ENCODE data around the gene SIGMAR1.
A peak's percentile ranks its signal among the peaks of the same experiment; 100 is the strongest.

The SIGMAR1 gene

DNA sequence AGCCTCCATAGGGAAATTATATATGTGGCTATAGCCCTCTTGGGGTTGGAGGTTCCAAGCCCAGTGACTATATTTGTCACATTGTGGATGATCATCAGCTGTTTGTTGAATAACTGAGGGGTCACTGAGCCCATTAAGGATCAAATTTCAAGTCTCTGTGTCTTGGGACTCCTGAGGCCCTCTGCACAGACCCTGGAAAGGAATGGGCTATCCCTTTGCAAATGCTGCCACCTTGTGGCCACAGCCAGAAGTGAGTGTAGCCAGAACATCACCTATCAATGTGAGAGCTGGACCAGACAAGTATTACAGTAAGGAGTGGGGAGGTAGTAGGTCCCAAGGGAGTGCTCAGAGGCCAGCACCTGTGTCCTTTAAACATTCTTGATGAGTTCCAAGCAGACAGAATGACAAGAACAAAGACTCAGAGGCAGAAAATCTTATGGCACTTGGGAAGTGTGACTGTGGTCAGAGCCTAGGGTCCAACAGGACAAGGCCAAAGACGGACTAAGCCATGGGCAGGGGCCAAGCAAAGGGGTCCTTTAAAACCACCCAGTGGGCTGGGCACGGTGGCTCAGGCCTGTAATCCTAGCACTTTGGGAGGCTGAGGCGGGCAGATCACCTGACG, 33.9 kb downstream of the SIGMAR1 start:
- DNase-seq (ENCODE audit: low spot score) = peak; percentile 74

DNA sequence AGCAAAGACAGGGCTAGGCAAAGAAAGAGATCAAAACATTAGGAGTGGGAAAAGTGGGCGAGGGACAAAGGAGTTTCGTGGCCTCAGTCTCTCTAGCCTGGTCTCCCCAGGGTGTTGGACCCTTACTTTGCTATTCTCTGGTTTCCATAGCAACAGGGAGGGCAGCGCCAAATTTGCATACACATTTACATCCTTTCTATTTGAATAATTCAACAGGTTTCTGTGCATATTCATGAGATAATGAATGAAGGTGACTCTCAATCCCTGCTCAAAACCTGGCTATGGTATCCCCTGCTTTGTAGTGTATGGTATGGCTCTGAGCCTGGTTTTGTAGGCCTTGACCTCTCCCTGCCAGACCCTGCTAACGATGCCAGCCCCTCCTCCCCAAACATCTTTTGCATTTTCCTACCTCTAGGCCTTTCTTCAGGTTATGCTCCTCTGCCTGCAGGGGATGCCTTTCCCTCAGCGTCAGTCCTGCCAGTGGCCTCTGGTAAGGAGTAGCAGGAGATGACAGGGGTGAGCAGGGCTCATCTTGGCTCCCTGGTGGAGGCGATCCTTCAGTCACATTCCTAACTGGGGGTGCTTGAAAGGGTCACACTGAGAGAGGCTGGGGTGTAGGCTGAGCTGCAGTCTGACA, 35.5 kb downstream of the SIGMAR1 start:
- DNase-seq (ENCODE audit: low spot score) = no peak

DNA sequence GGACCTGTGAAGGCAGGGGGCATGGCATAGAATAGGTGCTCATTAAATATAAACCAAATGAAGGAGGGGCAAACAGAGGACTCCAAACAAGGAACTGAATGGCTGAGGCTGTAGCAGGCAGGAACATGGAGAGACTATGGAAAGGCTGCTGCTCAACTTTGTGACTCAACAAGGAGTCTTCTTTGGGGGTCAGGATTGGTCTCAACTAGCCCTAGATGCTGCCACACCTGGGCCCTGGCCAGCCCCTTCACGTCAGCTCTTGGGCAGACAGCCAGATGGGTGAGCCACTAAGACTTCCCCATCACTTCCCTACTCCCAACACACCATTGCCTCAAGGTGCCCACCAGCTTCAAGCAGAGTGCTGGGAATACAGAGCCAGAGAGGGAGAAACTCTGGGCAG, 36.7 kb downstream of the SIGMAR1 start:
- no peak for DNase-seq (ENCODE audit: low spot score)

DNA sequence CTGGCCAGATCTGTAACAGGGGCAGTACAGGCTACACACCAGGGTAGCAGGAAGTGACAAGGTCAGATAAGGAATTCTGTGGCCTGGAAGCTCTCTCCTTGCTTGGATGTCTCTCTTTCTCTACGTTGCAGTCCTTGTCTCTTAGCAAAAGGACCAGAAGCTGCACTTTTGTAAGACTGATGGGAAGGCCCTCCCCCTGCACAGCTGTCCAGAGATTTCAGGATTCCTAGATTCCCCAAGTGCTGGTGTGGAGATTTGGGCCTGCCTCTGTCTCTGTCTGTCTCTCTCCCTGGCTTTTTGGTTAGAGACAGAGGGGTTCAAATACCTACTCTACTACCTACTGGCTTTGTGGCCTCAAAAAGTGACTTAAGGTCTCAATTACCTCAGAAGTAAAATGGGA, 38.0 kb downstream of the SIGMAR1 start:
- no peak for DNase-seq (ENCODE audit: low spot score)

DNA sequence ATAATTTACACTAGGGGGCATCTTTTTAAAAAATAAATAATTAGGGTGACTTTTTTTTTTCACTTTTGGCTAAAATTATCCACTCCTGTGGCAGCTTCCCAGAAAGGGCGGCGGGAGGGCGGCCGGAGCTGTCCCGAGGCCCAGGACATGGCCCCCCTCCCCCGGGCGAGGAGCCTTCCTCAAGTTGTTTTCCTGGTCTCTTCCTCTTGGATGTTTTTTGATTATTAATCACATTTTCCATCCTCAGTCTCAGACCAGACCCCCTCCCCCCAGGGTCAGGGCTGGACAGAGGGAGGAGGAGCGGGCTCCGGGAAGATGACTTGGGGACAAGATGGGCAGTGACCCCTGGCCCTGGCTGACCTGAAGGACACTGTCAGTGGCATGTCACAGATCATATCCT, 43.4 kb downstream of the SIGMAR1 start:
- no peak for DNase-seq (ENCODE audit: low spot score)

DNA sequence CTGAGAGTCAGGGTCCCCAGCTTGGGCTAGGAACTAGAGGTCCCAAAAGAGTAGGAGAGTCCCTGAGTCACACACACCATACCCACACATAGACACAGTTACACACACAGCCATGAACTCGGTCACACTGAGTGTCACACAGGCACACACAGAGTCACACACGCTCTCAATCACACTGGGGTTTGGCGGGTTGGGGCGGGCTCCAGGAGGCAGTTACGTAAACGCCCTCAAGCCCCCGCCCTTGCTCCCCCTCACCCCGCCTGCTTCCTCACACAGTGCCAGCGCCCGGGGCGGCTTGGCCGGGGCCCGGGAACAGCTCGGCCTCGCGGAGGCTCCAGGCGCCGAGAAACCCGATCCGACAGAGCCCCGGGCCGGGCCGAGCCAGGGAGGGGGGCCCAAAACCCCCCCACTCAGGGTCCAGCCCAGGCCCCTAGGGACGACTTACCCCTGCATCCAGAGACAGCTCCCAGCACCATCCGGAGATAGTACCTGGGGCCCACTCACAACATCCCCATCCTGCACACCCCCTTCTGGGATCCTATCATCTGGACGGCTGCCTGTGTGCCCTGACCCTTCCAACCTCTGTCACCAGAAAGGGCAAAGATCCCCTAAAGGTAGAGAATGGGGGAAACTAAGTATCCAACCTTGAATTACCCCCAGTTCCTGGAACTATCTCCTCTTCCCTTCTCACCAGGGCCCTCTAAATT, 44.5 kb downstream of the SIGMAR1 start:
- DNase-seq (ENCODE audit: low spot score) = no peak

DNA sequence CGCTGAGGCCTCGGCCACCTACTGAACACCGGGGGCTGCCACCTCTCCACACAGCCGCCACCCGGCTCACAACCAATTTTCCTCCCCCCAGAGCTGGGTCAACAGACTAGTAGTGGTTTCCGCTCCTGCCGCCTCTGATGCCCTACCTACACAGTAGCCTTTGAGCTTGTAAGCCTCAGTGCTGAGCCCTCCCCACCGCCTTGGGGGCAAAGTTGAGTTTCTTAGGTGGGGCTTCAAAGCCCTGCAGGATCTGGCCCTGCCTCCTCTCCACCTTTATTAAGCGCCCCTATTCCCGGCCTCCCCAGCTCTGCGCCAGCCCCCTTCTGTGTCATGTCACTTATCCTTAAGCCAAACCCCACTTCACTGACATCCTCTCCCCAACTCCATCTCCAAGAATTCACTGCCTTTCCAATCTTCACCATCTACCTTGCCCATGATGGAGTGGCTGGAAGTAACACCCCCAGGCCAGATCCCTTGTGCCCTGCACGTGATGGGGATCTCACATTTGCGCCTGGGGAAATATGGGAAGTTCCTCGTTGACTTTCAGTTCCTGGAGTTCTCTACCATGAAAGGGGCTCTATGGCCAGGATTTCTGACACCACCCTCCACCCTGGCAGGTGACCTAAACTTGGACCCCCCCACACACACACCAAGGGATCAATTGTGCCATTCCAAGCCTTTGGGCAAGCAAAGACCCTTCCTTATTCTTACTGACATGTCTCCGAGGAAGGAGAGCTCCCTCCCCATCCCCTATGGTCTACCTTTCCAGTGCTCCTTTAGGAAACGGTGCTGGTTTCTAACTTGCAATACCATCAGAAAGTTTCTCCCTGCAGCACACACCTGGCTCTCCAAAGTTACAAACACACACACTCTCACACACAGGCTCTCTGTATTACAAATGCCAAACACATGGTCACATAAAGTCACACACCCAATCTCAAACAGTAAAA, 45.4 kb downstream of the SIGMAR1 start:
- no peak for DNase-seq (ENCODE audit: low spot score)

DNA sequence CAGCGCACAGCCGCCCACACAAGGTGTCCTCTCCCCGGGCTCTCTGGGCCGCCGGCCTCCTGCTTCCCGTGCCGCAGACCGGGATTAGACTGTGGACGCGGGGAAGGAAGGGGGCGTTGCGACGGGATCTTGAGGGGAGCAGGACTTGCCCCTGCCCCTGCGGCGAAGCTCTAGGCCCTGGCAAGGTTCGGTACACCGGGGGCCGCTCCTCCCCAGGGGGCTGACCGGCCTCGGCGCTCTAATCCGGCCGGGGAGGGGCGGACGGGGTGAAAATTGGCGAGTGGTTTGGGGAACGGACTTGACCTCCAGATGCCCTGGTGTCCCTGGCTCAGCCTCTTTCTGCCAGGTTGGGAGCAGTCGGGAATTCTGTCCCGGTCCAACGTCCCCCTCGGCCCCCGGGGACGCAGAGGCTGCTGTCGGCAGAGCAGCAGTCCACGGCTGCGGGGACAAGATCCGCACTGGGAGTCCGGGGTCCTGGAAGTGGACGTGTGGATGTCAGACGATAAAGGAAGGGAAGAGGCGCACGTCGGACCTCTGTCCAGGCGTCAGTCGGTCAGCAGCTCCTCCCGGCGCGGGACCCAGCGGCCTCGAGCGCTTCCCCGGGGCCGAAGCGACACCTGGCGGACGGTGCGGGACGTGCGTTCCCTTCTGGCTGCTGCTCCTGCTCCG, 46.2 kb downstream of the SIGMAR1 start:
- DNase-seq (ENCODE audit: low spot score) = peak; percentile 65

DNA sequence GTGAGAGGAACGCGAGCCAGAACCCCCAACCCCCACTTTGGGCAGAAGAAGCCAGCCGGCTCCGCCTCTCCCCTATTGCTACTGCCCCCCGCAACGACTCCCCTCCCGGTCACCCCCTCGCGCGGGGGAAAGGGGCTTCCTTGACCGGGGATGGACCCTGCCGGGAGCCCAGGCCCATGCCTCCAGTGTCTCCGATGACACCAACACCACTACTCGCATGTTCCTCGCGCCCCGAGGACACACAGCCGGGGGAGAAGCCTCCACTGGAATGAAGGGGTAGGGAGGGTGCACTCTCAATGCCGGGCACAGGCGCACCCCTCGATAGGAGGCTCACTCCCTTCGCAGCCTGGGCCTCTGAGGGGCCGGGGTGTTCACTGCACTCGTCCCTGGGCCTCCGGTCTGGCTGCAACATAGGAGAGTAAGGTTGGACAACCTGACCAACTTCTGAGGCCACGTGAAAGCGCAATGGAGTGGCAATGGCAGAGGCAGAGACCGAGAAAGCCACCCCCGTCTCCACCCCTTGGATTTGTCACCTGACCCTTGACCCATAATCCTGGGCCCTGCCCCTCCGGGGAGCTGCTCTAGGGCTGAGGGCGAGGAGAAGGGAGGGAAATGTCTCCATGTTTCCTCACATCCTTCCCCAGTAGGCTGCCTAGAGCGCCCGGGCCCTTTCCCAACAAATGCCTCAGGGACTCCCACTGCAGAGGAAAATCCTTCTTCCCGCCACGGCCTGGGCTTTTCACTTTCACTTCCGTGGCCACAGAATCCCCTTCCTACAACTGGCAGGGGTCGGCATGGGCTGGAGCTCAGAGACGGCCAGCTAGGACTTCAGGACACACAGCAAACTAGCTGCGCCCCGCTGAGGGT, 47.0 kb downstream of the SIGMAR1 start:
- DNase-seq (ENCODE audit: low spot score) = no peak

DNA sequence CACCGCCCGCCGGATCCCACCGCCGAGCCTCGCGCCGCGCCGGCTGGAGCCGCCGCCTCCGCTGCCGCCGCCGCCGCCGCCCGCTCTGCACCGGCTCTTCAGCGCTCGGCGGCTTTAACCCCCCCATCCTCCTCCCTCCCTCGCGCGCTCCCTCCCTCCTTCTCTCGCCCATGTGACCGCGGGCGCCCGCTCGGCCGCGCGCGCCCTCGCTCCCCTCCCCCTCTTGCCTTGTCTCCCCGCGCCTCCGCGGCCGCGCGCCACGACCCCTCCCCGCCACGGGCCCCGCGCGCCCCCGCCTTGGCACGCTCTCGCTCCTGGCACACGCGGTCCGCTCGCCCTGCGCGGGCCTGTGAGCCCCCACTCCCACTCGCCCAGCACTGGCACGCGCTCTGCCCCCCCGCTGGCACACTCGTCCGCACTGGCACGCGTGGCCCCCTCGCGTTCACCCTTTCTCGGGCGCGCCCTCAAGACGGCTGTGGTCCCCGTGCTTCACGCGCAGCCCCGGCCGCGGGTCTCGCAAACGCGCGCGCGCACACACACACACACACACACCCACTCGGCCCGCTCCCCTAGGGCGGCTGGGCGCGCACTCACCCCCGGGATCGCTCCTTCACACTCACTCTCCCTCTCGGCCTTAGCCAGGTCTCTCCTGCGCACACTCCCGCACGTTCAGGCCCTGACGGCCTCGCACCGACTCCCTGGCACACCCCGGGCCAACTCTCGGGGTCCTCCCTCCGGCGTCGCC, 47.8 kb downstream of the SIGMAR1 start, which contains the start of gene CNTFR:
Gene CNTFR, minus strand, starts transcription at position 89 of the 745 bp plus-strand sequence. CDS start 20,743 bp downstream, outside the sequence.
- DNase-seq (ENCODE audit: low spot score) = no peak

DNA sequence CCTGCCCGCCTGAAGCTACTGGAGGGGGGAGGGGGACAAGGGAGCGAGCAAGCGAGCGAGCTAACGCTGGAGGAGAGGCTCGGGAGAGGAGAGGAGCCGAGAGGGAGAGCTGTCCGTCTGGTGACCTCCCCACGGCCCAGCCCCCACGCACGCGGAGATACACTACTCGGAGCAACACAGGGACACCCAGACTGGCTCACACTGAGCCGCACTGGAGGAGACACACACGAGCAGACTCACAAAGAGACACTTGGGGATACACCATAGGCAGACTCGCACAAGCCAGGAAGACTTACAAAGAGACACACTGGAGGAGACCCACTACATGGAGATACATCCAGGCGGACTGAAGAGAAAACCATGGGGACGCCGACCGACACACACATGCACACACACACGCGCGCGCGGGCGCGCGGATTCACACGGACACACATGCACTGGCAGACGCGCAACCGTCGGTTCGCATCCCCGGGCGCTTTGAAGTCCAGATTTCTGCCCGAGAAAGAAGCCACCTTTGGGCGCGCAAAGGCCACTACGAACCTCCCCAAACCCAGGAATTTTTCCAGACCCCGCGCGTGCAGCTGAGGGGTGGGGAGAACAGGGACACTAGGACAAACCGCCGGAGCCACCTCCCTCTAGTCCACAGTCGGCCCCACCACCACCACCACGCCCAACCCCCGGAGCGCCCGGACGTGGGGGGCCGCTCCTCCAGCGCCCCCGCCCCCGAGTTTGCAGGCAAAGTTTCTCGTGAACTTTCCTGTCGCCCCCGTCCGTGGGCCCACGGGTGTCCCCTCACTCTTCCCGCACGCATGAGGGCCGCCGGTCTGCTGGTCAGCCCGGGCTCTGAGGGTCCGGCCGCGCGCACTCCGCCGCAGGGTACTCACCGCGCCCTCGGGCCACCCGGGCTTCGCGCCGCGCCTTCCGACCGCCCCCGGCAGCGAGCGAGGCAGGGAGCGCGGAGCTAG, 48.6 kb downstream of the SIGMAR1 start:
- no peak for DNase-seq (ENCODE audit: low spot score)

DNA sequence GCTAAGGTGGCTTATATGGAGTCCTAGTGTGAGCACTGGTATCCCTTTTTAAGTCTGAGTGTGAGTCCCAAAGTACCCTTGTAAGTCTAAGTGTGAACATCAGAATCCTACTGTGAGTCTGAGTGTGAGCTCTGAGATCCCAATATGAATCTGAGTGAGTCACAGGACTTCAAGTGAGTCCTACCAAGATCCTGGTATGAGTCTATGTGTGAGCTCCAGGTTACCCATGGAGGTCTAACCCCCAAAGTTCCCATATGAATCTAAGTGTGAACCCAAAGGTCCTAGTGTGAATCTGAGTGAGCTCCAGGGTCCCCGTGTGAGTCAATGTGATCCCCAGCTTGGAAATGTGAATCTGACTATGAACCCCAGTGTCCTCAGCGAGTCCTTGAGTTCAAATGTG, 50.3 kb downstream of the SIGMAR1 start:
- no peak for DNase-seq (ENCODE audit: low spot score)

DNA sequence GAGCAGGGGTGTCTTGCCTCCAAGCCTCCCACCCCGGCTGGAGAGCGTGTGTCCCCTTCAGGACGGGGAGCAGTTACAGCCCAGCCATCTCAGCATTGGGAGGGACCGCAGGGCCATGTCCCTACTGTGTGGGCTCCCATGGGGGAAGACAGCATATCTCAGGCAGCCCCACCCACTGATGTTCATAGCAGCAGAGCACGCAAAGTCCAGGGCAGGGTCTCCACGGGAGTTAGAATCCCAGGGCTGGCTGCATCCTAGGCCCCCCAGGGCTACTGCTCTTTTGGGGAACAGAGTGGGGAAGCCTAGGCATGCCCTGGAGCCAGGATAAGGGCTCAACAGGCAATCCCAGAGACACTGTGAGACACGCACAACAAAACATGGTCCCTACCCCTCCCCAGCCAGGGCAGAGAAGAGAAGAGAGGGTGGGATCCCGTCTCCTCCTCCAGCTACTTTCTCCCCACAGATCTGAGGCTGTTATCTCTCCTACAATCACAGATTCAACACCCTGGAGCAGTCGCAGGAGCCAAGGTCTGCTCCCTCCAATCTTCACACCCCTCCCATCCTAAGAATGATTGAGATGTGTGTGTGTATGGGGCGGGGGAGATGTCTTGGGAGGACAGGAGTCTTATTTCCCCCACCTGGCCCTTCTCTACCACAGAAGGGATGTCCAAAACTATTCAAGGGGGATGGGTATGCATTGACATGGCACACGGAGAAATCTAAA, 51.5 kb downstream of the SIGMAR1 start:
- no peak for DNase-seq (ENCODE audit: low spot score)

DNA sequence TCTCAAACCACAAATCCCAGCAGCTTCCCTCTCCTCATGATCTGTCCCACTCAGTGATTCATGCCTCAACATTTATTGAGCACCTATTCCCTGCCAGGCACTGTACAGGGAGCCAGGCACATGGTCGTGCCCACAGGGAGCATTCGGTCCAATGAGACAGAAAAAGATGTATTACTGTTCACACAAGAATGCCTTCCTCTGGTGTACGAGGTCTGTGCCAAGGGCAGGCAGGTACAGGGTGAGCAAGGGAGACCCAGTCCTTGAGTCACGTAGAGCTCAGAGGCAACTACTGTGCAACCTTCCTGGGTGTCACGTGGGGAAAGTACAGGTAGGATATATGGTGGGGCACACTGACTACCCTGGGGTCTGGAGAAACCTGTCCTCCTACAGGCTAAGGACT, 52.6 kb downstream of the SIGMAR1 start:
- no peak for DNase-seq (ENCODE audit: low spot score)
